Body of pancreas (tissue), 4 donors: ENCODE data around the gene MEP1A. TPM values are rescaled to one million over a fixed set of nuclear protein-coding genes. Genes with fewer than 3 reads are reported as not detected.
"Not testable (repeated sequence)": the region's sequence is repeated elsewhere in the genome, so short reads cannot be mapped to it uniquely, and the experiment has no call there.

Experiments used
- ATAC-seq: fragments of 150-250 bp; one replicate; pipeline ENCODE4 v1.9.1; 2016
- DNase-seq, 4 donors: peaks; one replicate each; pipeline ENCODE4 v3.0.0-alpha.2; 2019
- H3K27ac ChIP-seq, 4 donors: fragments of 200-600 bp; sonication (generic); 1 replicate in 3 of 4; 2 replicates in 1 of 4; pipeline versions ENCODE4 v1.5.1 to v1.6.1; 2016 to 2019; ENCODE audit warnings: mild to moderate bottlenecking in 1 of 4, mixed read lengths in 1 of 4, moderate library complexity in 1 of 4
- H3K27me3 ChIP-seq, 2 donors: fragments of 200-600 bp; sonication (generic); one replicate each; pipeline ENCODE4 v1.6.0; 2016; ENCODE audit warnings: mild to moderate bottlenecking in 1 of 2
- H3K36me3 ChIP-seq, 2 donors: fragments of 200-600 bp; sonication (generic); replicated peaks in 1 of 2; 2 replicates each; pipeline ENCODE4 v1.5.1; 2016; ENCODE audit warnings: low read depth in 2 of 2; ENCODE audit not compliant: insufficient read depth in 1 of 2
- H3K4me1 ChIP-seq: fragments of 200-600 bp; sonication (generic); one replicate; pipeline ENCODE4 v1.6.0; 2016
- H3K4me3 ChIP-seq, 2 donors: fragments of 200-600 bp; sonication (generic); 1 replicate in 1 of 2; 2 replicates in 1 of 2; pipeline ENCODE4 v1.5.1; 2016 to 2019
- H3K9me3 ChIP-seq, 3 donors: fragments of 200-600 bp; sonication (generic); 1 replicate in 2 of 3; 2 replicates in 1 of 3; pipeline ENCODE4 v1.5.1; 2016
- CTCF ChIP-seq, 7 experiments: fragments of 450-650 bp in 4 of 7; fragments of 200-600 bp in 3 of 7; sonication (generic) in 3 of 7; IDR thresholded peaks; one replicate each; pipeline ENCODE4 v1.5.1; 2016 to 2019; ENCODE audit warnings: antibody characterized with exemption in 7 of 7
- POLR2A ChIP-seq, 3 donors: fragments of 450-650 bp; IDR thresholded peaks; one replicate each; pipeline ENCODE4 v1.6.1; 2016; ENCODE audit warnings: antibody characterized with exemption in 3 of 3, mild to moderate bottlenecking in 2 of 3
- WGBS, 2 donors: methylation state at CpG; one replicate each; pipeline ENCODE4 v1.1.5; 2017; 5-methylcytosine and 5-hydroxymethylcytosine counted together
- intact Hi-C: fragments of 100-400 bp; cut with DNase I; formaldehyde crosslinking; loops from one replicate; pipeline ENCODE4 v1.15.1; 2023
- total RNA-seq, 2 donors: library from RNA; depleted of rRNA; stranded (reverse); fragments of >200 nt; gene quantifications; one replicate each; pipeline ENCODE4 v1.1.0, GENCODE V29; 2016

MEP1A gene
- total RNA-seq, 2 donors from 2014 or later: not detected

- DNase-seq (no peak), ATAC-seq (no peak)
- Histone ChIP-seq H3K27me3 (no peaks in the 10 kb centered on the region), H3K4me1 (no peaks in the 10 kb centered on the region), H3K4me3 (no peak overlapping the region), H3K36me3 (no peaks in the 10 kb centered on the region), H3K27ac (no peak overlapping the region), H3K9me3 (no peaks in the 10 kb centered on the region)
- intact Hi-C loops: no loop called here
- WGBS, 2 donors: 69 to 98% methylated on average over 2 of the region's 2 CpGs
- TF ChIP-seq CTCF (IDR thresholded peaks at IDR 0.05): no peak
- TF ChIP-seq POLR2A (IDR thresholded peaks at IDR 0.05): no peak
These were observed 35.8 kb downstream of the MEP1A start for GRCh38 chr6:46828939-46829338.

GRCh38 chr6:46832816-46833215 lies 39.6 kb downstream of the MEP1A start:
- TF ChIP-seq CTCF (IDR thresholded peaks at IDR 0.05): no peak
- no peak for TF ChIP-seq POLR2A (IDR thresholded peaks at IDR 0.05)
- H3K27me3 ChIP-seq: no peaks in the 10 kb centered on the region
- DNase-seq: no peak
- H3K4me3 ChIP-seq: no peak overlapping the region
- no peaks in the 10 kb centered on the region for H3K9me3 ChIP-seq
- intact Hi-C loops: no loop called here
- no peaks in the 10 kb centered on the region for H3K36me3 ChIP-seq
- no peaks in the 10 kb centered on the region for H3K4me1 ChIP-seq
- 87 to 95% methylated on average over 3 of the region's 3 CpGs for WGBS, 2 donors
- no peak for ATAC-seq
- H3K27ac ChIP-seq: no peak overlapping the region

- ATAC-seq, DNase-seq, H3K9me3 ChIP-seq, H3K27me3 ChIP-seq, H3K27ac ChIP-seq, intact Hi-C loops, H3K36me3 ChIP-seq, H3K4me3 ChIP-seq, H3K4me1 ChIP-seq: not testable (repeated sequence)
- WGBS, 2 donors: 74 to 78% methylated on average over 7 of the region's 7 CpGs
These were observed 41.2 kb downstream of the MEP1A start for GRCh38 chr6:46834257-46834916.

- ATAC-seq, intact Hi-C loops, H3K27ac ChIP-seq, H3K4me3 ChIP-seq, H3K36me3 ChIP-seq, H3K4me1 ChIP-seq, H3K27me3 ChIP-seq, H3K9me3 ChIP-seq, DNase-seq: not testable (repeated sequence)
- 92% methylated on average over 2 of the region's 2 CpGs; no CpG with 5 or more reads in 1 of the 2 donors for WGBS, 2 donors
These were observed 41.8 kb downstream of the MEP1A start for GRCh38 chr6:46834991-46835390.

- no peak overlapping the region for H3K27ac ChIP-seq
- intact Hi-C loops: no loop called here
- DNase-seq: no peak
- no peak for ATAC-seq
- TF ChIP-seq CTCF (IDR thresholded peaks at IDR 0.05): no peak
- no peak for TF ChIP-seq POLR2A (IDR thresholded peaks at IDR 0.05)
- WGBS, 2 donors: 97 to 100% methylated on average over 2 of the region's 2 CpGs
- H3K9me3 ChIP-seq: peaks cover 0 to 9% (median 0%) of the 10 kb centered on the region in 3 donors
- no peaks in the 10 kb centered on the region for H3K36me3 ChIP-seq
- H3K4me1 ChIP-seq: no peaks in the 10 kb centered on the region
- no peak overlapping the region for H3K4me3 ChIP-seq
- no peaks in the 10 kb centered on the region for H3K27me3 ChIP-seq
These were observed 44.8 kb downstream of the MEP1A start for GRCh38 chr6:46838033-46838432.

- H3K27ac ChIP-seq, DNase-seq, H3K36me3 ChIP-seq, H3K4me1 ChIP-seq, H3K27me3 ChIP-seq, H3K9me3 ChIP-seq, H3K4me3 ChIP-seq, ATAC-seq: not testable (repeated sequence)
- WGBS, 2 donors: 86 to 87% methylated on average over 6 of the region's 6 CpGs
- intact Hi-C loops: loop anchor here (10.0 kb wide), 1 partner anchor 202 kb away; the partner anchor contains the start of gene ADGRF1
These were observed 49.2 kb downstream of the MEP1A start for GRCh38 chr6:46842252-46842846.
